ENCODE results near the gene CTDP1.

Gene CTDP1

GRCh38 chr18:79644006-79644665, 35.5 kb upstream of the CTDP1 start:
- DNase-seq, result peak; percentile 91

GRCh38 chr18:79644666-79645057, 34.9 kb upstream of the CTDP1 start:
- no peak for DNase-seq

- no peak for DNase-seq
These were observed 34.2 kb upstream of the CTDP1 start for GRCh38 chr18:79645291-79645983.

GRCh38 chr18:79647307-79647706, 32.3 kb upstream of the CTDP1 start:
- no peak for DNase-seq

GRCh38 chr18:79650959-79651358, 28.6 kb upstream of the CTDP1 start:
- DNase-seq, result no peak

GRCh38 chr18:79657342-79657996, 22.1 kb upstream of the CTDP1 start:
- DNase-seq, result peak; percentile 93

GRCh38 chr18:79658366-79658765, 21.2 kb upstream of the CTDP1 start:
- DNase-seq, result no peak

GRCh38 chr18:79659733-79660132, 19.9 kb upstream of the CTDP1 start:
- no peak for DNase-seq

- no peak for DNase-seq
These were observed 17.6 kb upstream of the CTDP1 start for GRCh38 chr18:79662034-79662433.

- DNase-seq, result no peak
These were observed 17.2 kb upstream of the CTDP1 start for GRCh38 chr18:79662439-79662838.

- no peak for DNase-seq
These were observed 15.0 kb upstream of the CTDP1 start for GRCh38 chr18:79664525-79665125.

GRCh38 chr18:79668203-79668602, 11.4 kb upstream of the CTDP1 start:
- DNase-seq, result no peak

- DNase-seq, result no peak
These were observed 6.9 kb upstream of the CTDP1 start for GRCh38 chr18:79672490-79673276.

- DNase-seq, result no peak
These were observed 2.4 kb upstream of the CTDP1 start for GRCh38 chr18:79677221-79677620.

- no peak for DNase-seq
These were observed 1.8 kb upstream of the CTDP1 start for GRCh38 chr18:79677840-79678239.

GRCh38 chr18:79678665-79679551, 695 bp upstream of the CTDP1 start:
- peak; percentile 100 for DNase-seq

GRCh38 chr18:79680100-79680879, 687 bp downstream of the CTDP1 start:
- peak; percentile 58 for DNase-seq

- no peak for DNase-seq
These were observed 1.3 kb downstream of the CTDP1 start for GRCh38 chr18:79680891-79681339.

GRCh38 chr18:79681484-79682387, 2.1 kb downstream of the CTDP1 start:
- no peak for DNase-seq

GRCh38 chr18:79682481-79682880, 2.9 kb downstream of the CTDP1 start:
- DNase-seq, result no peak

Data from NCI-H146 (cell line).